Vagina (tissue), 2 donors: Measurements from ENCODE around the gene PDIA5.

ENCODE experiments used
- CTCF ChIP-seq, 3 experiments: fragments of 450-650 bp in 2 of 3; fragments of 200-600 bp in 1 of 3; sonication (generic) in 1 of 3; IDR thresholded peaks; one replicate each; pipeline ENCODE4 v1.5.1; 2017 to 2019; ENCODE audit warnings: antibody characterized with exemption in 3 of 3, mild to moderate bottlenecking in 2 of 3, moderate library complexity in 2 of 3
- POLR2A ChIP-seq, 2 donors: fragments of 450-650 bp; IDR thresholded peaks; one replicate each; pipeline ENCODE4 v1.6.1; 2017; ENCODE audit warnings: antibody characterized with exemption in 2 of 2, mild to moderate bottlenecking in 2 of 2, moderate library complexity in 2 of 2
- POLR2AphosphoS5 ChIP-seq, 2 donors: sonication (generic); formaldehyde crosslinking; IDR thresholded peaks; one replicate each; pipeline ENCODE4 v1.9.0; 2017; ENCODE audit warnings: antibody characterized with exemption in 2 of 2, mild to moderate bottlenecking in 2 of 2, low read depth in 1 of 2; ENCODE audit not compliant: insufficient read depth in 1 of 2

- TF ChIP-seq CTCF (IDR thresholded peaks at IDR 0.05): no peak
- TF ChIP-seq POLR2A (IDR thresholded peaks at IDR 0.05): no peak
- TF ChIP-seq POLR2AphosphoS5 (IDR thresholded peaks at IDR 0.05; ENCODE audit: insufficient read depth in 1 of 2, low read depth in 1 of 2): no peak
Observed at GRCh38 chr3:123140550-123140949, 73.7 kb downstream of the PDIA5 start.
